Esophagus mucosa (tissue), 1 donor: ENCODE results near the gene PGM2. TPM values are rescaled to one million over a fixed set of nuclear protein-coding genes. Genes with fewer than 3 reads are reported as not detected.
"Not testable (repeated sequence)": the region's sequence is repeated elsewhere in the genome, so short reads cannot be mapped to it uniquely, and the experiment has no call there.

ENCODE experiments used
- ATAC-seq: fragments of 200-7000 bp; cut with Tn5 transposase; one replicate; pipeline ENCODE4 v1.9.1; 2020
- total RNA-seq: library from RNA; stranded (reverse); gene quantifications from one replicate; pipeline ENCODE4 v1.2.4, GENCODE V29; 2023
- donor health status: DM: yes; HTN: yes; CAD: no.

Gene PGM2
- total RNA-seq: 114 TPM

DNA sequence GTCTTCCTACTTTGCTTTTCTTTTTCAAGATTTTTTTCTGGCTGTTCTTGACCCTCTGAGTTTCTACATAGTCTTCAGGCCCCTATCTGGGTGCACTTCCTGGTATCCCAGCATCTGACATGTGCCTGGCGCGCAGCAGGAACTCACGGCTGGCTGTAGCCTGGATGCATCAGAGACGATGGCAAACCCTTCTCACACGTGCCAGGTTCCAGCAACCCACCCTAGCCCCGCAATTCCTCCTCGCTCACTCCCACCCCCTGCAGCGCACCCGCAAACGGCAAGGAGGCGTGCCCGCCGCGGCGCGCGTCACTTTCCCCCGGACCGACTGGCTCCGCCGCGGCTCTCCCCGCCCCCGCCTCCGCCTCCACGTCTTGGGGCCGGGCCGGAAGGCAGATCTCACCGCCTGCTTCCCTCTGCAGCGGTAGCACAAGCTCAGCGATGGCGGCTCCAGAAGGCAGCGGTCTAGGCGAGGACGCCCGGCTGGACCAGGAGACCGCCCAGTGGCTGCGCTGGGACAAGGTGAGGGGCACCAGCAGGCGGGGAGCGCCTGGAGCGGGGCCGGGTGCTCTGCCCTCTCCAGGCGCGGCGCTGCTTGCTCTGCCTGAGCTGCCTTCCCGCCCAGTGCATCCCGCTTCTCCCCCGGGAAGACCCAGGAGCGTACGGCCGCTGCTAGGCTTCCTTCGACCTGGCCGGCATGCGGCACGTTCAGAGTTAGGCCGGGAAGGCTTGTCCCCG lies at the start of gene PGM2:
Gene PGM2, plus strand, starts transcription at position 392 of the 735 bp plus-strand sequence. Its CDS starts 47 bp downstream, at position 439.
- peak; percentile 93 for ATAC-seq

DNA sequence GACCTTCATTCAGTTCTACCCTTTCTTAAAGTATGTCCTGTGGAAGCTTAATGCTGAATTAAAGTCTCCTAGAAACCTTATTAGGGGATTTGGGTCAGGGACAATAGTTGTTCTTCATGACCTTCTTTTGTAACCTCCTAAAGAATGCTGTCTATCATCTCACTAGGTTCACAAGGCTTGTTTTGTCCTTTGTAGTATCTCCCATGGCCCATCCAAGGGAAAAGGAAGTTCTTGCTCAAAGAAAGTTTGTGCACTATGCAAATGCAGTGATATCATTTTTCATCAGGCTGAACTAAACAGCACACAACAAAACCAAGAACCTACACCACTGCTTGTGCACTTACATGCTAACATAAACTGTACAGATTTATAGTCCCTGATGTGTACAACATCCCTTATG lies 46.6 kb upstream of the PGM2 start:
- no peak for ATAC-seq

DNA sequence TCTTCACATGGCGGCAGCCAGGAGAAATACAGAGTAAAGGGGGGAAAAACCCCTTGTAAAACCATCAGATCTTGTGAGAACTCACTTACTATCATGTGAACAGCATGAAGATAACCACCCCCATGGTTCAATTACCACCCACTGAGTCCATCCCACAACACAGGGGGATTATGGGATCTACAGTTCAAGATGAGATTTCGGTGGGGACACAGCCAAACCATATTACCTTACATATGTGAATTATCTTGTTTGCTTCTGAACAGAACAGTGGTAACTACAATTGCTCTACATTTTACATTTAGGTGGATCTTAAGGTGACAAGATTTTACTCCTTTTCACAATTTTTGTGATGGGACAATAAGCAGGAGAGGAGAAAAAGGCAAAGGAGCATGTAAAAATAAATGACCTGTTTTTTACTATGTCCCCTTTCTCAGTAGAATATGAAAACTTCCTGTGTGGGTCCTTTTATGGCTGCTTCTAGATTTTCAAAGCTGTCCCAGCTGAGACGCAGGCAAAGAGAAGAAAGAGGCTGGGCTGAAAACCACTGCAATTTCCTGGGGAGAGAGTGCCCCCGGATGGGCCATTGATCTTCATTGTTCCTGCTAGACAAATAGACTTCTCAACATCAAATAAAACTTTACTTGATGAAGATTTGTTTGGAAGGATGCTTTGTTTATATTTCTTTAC lies 45.9 kb upstream of the PGM2 start:
- ATAC-seq: no peak

GRCh38 chr4:37781131-37781455 lies 45.4 kb upstream of the PGM2 start:
- no peak for ATAC-seq

DNA sequence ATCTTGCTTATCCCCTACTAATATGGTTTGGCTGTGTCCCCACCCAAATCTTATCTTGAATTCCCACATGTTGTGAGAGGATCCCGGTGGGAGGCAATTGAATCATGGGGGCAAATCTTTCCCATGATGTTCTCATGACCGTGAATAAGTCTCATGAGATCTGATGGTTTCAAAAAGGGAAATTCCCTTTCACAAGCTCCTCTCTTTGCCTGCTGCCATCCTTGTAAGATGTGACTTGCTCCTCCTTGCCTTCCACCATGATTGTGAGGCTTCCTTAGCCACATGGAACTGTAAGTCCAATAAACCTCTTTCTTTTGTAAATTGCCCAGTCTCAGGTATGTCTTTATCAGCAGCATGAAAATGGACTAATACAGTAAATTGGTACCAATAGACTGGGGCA lies 40.2 kb upstream of the PGM2 start:
- not testable (repeated sequence) for ATAC-seq

- not testable (repeated sequence) for ATAC-seq
These were observed 38.5 kb upstream of the PGM2 start for GRCh38 chr4:37787883-37788460.

- ATAC-seq: no peak
These were observed 37.7 kb upstream of the PGM2 start for GRCh38 chr4:37788819-37789218.

GRCh38 chr4:37792241-37792640 lies 34.2 kb upstream of the PGM2 start:
- no peak for ATAC-seq

DNA sequence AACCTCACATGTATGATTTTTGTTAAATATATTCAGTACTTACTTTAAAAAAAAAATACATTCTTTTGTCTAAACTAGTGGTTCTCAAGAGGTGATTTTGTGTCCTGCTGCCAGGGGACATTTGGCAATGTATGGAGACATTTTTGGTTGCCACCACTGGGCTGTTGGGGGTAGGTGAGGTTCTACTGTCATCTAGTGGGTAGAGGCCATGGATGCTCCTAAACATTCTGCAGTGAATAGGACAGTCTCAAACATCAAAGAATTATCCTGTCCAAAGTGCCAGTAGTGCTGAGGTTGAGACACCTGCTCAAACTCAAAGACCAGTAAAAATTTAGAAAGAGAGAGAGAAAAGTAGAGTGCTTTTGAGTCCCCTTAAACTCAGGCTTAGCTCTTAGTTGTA lies 32.9 kb upstream of the PGM2 start:
- ATAC-seq: peak; percentile 59

- no peak for ATAC-seq
These were observed 32.4 kb upstream of the PGM2 start for GRCh38 chr4:37794056-37794455.

DNA sequence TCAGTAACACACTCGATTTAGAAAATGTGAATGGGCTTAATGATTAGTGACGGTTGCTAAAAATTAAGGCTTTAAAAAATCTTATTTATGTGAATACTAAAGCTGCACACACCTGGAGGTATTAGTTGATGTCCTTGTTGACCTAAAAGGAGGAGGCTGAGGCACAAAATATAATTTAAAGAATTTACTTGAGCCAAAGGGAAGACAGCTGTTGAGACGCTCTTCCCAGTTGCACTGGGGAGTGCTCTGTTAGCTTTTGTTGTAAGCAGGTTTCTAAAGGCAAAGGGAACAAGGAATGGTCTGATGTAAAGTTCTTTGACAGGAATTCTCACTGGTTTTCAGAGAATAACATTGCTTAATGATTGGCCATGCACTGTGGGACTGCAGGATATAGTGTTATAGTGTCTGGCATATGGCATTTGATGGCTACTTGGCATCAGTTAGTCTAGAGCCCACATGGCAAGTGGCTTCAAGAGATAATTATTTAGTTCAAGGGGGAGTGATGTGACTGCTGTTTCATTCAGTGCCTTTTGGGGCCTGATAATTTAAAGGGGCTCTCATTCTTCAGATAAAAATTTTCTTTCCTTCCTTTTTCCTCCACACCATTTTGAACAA lies 30.8 kb upstream of the PGM2 start:
- ATAC-seq: no peak

GRCh38 chr4:37797374-37797773 lies 29.1 kb upstream of the PGM2 start:
- ATAC-seq: no peak

DNA sequence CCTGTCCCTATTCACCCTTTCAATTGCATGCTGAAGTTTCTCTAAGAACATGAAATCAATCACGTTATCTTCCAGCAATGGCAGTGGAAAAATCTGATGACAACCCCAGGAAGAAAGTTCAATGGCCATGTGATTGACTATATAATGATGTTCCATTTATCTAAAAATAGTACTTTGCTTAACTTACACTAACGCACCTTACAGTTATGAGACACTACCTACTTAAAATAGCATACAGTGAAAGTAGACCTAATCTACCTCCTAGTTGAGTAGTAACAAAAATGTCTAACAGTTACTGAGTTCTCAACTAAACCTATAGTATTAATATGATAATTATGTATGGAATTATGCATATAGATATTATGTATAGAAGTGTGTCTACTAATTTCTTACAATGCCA lies 28.6 kb upstream of the PGM2 start:
- no peak for ATAC-seq

- ATAC-seq: no peak
These were observed 27.9 kb upstream of the PGM2 start for GRCh38 chr4:37798616-37799015.

DNA sequence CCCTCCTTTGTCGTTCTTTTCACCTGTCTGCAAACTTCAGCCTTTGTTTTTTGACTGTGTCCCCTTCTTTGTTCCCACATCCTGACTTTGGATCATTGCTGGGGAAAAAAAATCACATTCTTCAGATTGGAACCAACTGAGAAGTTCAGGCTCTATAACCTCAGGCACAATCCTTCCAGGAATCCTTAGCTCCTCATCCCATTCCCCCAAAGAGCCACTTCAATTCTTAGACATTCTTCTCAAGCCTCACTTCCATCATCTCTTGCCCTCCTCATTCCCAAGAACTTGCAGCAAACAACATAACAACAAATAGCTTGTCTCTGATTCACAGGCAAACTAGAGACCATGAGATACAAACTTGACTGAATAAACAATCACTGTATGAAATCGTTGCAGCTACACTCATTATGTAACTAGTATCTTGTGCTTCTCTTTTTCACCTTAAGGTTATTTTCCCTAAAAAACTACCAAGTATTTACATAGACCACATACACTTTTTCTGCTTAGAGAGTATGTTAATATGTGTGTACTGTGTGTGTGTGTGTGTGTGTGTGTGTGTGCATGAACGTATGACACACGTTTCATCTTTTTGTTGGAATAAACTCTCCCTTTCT lies 26.4 kb upstream of the PGM2 start:
- ATAC-seq: no peak

GRCh38 chr4:37802068-37802666 lies 24.3 kb upstream of the PGM2 start:
- ATAC-seq: peak; percentile 83

GRCh38 chr4:37803348-37803973 lies 23.0 kb upstream of the PGM2 start:
- ATAC-seq: no peak

GRCh38 chr4:37805091-37805490 lies 21.4 kb upstream of the PGM2 start:
- ATAC-seq: no peak

- no peak for ATAC-seq
These were observed 13.8 kb upstream of the PGM2 start for GRCh38 chr4:37812713-37813112.

DNA sequence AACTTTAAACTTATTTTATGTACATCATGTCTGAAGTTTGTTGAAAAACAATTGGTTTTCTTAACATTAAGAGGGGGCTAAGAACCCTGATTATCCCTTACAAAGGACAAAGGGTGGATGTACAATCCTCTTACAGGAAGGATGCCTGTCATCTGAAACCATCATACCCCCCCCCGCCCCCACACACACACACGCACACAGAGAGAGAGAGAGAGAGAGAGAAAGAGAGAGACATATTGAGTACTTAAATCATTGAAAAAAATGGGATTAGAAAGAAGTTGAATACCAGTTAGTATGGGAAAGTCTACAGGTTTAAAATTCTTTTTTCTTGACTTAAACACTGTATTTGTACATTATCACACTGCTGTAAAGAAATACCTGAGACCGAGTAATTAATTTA lies 10.9 kb upstream of the PGM2 start:
- ATAC-seq: no peak

DNA sequence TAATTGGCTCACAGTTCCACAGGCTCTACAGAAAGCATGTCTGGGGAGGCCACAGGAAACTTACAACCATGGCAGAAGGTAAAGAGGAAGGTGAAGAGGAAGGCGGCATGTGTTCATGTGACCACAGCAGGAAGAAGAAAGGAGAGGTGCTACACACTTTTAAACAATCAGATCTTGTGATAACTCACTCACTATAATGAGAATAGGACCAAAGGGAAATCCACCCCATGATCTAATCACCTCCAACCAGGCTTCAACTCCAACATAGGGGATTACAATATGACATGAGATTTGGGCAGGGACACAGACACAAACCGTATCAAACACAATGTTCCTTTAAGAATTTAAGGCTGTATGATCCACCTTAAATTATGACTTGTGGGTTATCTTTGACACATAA lies 10.5 kb upstream of the PGM2 start:
- no peak for ATAC-seq

GRCh38 chr4:37816719-37817118 lies 9.8 kb upstream of the PGM2 start:
- ATAC-seq: no peak
